A673 (cell line): ENCODE results near the gene APOBEC3C. TPM values are rescaled to one million over a fixed set of nuclear protein-coding genes. Genes with fewer than 3 reads are reported as not detected.

Experiments
- BruUV-seq: library from RNA; stranded (reverse); fragments of 400-500 nt; replicated peaks from 2 replicates; lab custom pipeline; 2021; lab: Mats Ljungman, UMichigan
- CTCF ChIA-PET: fragments of 300-600 bp; sonication (Branson Sonifier 250); formaldehyde crosslinking; loops from one replicate; lab custom pipeline; 2022; ENCODE audit warnings: antibody characterized with exemption; lab: Charles Lee
- POLR2A ChIA-PET: fragments of 300-600 bp; sonication (Branson Sonifier 250); formaldehyde crosslinking; loops from one replicate; lab custom pipeline; 2022; ENCODE audit warnings: antibody characterized with exemption; ENCODE audit not compliant: low non-redundant PET; lab: Charles Lee
- DNase-seq: peaks from one replicate; pipeline ENCODE4 v3.0.0-alpha.2; 2015; ENCODE audit warnings: low spot score
- H3K27ac ChIP-seq: fragments of 200-600 bp; sonication (generic); 2 replicates; pipeline ENCODE4 v1.5.1; 2016; ENCODE audit warnings: mixed run types, low read depth, mild to moderate bottlenecking, mixed read lengths, antibody characterized with exemption, low read length; ENCODE audit not compliant: poor library complexity, severe bottlenecking
- H3K27me3 ChIP-seq: fragments of 200-600 bp; sonication (generic); replicated peaks from 2 replicates; pipeline ENCODE4 v1.6.1; 2017; ENCODE audit warnings: mixed run types, low read depth, mild to moderate bottlenecking, mixed read lengths, antibody characterized with exemption, low read length; ENCODE audit not compliant: insufficient read depth, poor library complexity
- H3K36me3 ChIP-seq: fragments of 200-600 bp; sonication (generic); 2 replicates; pipeline ENCODE4 v1.6.1; 2016; ENCODE audit warnings: mixed run types, mild to moderate bottlenecking, mixed read lengths, antibody characterized with exemption, low read length; ENCODE audit not compliant: insufficient read depth, poor library complexity, severe bottlenecking
- H3K4me1 ChIP-seq: fragments of 200-600 bp; sonication (generic); 2 replicates; pipeline ENCODE4 v1.6.1; 2017; ENCODE audit warnings: mixed run types, mild to moderate bottlenecking, mixed read lengths, antibody characterized with exemption, low read length; ENCODE audit not compliant: insufficient read depth, poor library complexity, severe bottlenecking
- H3K4me3 ChIP-seq: fragments of 200-600 bp; sonication (generic); 2 replicates; pipeline ENCODE4 v1.5.1; 2016; ENCODE audit warnings: low read depth, mixed run types, mild to moderate bottlenecking, mixed read lengths, low read length; ENCODE audit not compliant: poor library complexity, severe bottlenecking
- H3K9me3 ChIP-seq: fragments of 200-600 bp; sonication (generic); 2 replicates; pipeline ENCODE4 v1.6.1; 2016; ENCODE audit warnings: mixed run types, low read depth, mild to moderate bottlenecking, mixed read lengths, antibody characterized with exemption, low read length; ENCODE audit not compliant: poor library complexity, severe bottlenecking
- CTCF ChIP-seq: fragments of 300-800, 200-600 bp; sonication (generic); conservative IDR thresholded peaks from 2 replicates; pipeline ENCODE4 v1.5.1; 2017; ENCODE audit warnings: low read depth, mild to moderate bottlenecking, antibody characterized with exemption, low read length, moderate library complexity, mixed read lengths
- EZH2 ChIP-seq: fragments of 200-600 bp; sonication (generic); IDR thresholded peaks from 2 replicates; pipeline ENCODE4 v1.6.1; 2017; ENCODE audit warnings: borderline replicate concordance, low read depth, mild to moderate bottlenecking, mixed read lengths, antibody characterized with exemption, low read length; ENCODE audit not compliant: poor library complexity, severe bottlenecking
- intact Hi-C: fragments of 100-400 bp; cut with micrococcal nuclease; formaldehyde crosslinking; loops from one replicate; pipeline ENCODE4 v1.10.0; 2022; ENCODE audit not compliant: unreplicated experiment
- total RNA-seq: library from RNA; stranded (reverse); gene quantifications from 2 replicates; pipeline ENCODE4 v1.2.3, GENCODE V29; 2021

APOBEC3C gene
- total RNA-seq, 1 experiment from 2014 or later: 12.9 TPM

GRCh38 chr22:38971202-38971601 lies 42.9 kb upstream of the APOBEC3C start:
- DNase-seq: no peak
- CTCF ChIA-PET: interaction anchor here (0.7 kb wide), 1 partner anchor 220 kb away, joined by 3 read pairs; no protein-coding TSS in a partner anchor

GRCh38 chr22:38971791-38972190 lies 42.3 kb upstream of the APOBEC3C start:
- Histone ChIP-seq H3K27ac (no peak overlapping the region), H3K9me3 (no peaks in the 10 kb centered on the region), H3K27me3 (no peaks in the 10 kb centered on the region), H3K36me3 (no peaks in the 10 kb centered on the region), H3K4me3 (no peak overlapping the region), H3K4me1 (no peaks in the 10 kb centered on the region)
- TF ChIP-seq EZH2 (no peak), CTCF (no peak)
- intact Hi-C loops: no loop called here
- POLR2A ChIA-PET: no interaction called here
- DNase-seq: no peak
- CTCF ChIA-PET: interaction anchor here (0.6 to 0.7 kb wide), 2 partner anchors 102 to 571 kb away, joined by 3 to 10 read pairs; no protein-coding TSS in a partner anchor
- no TSS peak for BruUV-seq

More at GRCh38 chr22:38971202-38971601, 42.9 kb upstream of the APOBEC3C start:
- no TSS peak for BruUV-seq
- intact Hi-C loops: no loop called here
- POLR2A ChIA-PET: no interaction called here
- H3K4me3 ChIP-seq: no peak overlapping the region
- H3K27ac ChIP-seq: no peak overlapping the region
- no peaks in the 10 kb centered on the region for H3K36me3 ChIP-seq
- TF ChIP-seq EZH2 (no peak), CTCF (no peak)
- no peaks in the 10 kb centered on the region for H3K27me3 ChIP-seq
- H3K4me1 ChIP-seq: no peaks in the 10 kb centered on the region
- no peaks in the 10 kb centered on the region for H3K9me3 ChIP-seq

- H3K4me1 ChIP-seq: no peaks in the 10 kb centered on the region
- no peak overlapping the region for H3K27ac ChIP-seq
- POLR2A ChIA-PET: no interaction called here
- CTCF ChIA-PET: interaction anchor here (0.6 to 0.7 kb wide), 2 partner anchors 103 to 572 kb away, joined by 3 to 10 read pairs; no protein-coding TSS in a partner anchor
- H3K27me3 ChIP-seq: no peaks in the 10 kb centered on the region
- H3K4me3 ChIP-seq: no peak overlapping the region
- no TSS peak for BruUV-seq
- no peak for TF ChIP-seq CTCF
- no peak for TF ChIP-seq EZH2
- no peaks in the 10 kb centered on the region for H3K9me3 ChIP-seq
- intact Hi-C loops: no loop called here
- no peaks in the 10 kb centered on the region for H3K36me3 ChIP-seq
- DNase-seq: no peak
These were observed 41.5 kb upstream of the APOBEC3C start for GRCh38 chr22:38972558-38972957.
